ENCODE data around the gene VIPR2. TPM values are rescaled to one million over a fixed set of nuclear protein-coding genes. Genes with fewer than 3 reads are reported as not detected.

Gene VIPR2
- total RNA-seq, 4 donors from 2014 or later = 0.59 to 0.64 (median 0.60) TPM; not detected in 1

GRCh38 chr7:159151231-159151630, 6.6 kb upstream of the VIPR2 start:
- H3K4me3 ChIP-seq = no peak overlapping the region
- DNase-seq (ENCODE audit: low spot score in 2 of 2) = no peak
- H3K36me3 ChIP-seq = no peaks in the 10 kb centered on the region
- H3K9me3 ChIP-seq = no peaks in the 10 kb centered on the region
- WGBS = 93% methylated on average over 8 of the region's 8 CpGs
- H3K27ac ChIP-seq = no peak overlapping the region
- TF ChIP-seq POLR2A (IDR thresholded peaks at IDR 0.05) (no peak), EP300 (IDR thresholded peaks at IDR 0.05) (no peak), POLR2AphosphoS5 (IDR thresholded peaks at IDR 0.05) (no peak)
- TF ChIP-seq, protein P1, sequence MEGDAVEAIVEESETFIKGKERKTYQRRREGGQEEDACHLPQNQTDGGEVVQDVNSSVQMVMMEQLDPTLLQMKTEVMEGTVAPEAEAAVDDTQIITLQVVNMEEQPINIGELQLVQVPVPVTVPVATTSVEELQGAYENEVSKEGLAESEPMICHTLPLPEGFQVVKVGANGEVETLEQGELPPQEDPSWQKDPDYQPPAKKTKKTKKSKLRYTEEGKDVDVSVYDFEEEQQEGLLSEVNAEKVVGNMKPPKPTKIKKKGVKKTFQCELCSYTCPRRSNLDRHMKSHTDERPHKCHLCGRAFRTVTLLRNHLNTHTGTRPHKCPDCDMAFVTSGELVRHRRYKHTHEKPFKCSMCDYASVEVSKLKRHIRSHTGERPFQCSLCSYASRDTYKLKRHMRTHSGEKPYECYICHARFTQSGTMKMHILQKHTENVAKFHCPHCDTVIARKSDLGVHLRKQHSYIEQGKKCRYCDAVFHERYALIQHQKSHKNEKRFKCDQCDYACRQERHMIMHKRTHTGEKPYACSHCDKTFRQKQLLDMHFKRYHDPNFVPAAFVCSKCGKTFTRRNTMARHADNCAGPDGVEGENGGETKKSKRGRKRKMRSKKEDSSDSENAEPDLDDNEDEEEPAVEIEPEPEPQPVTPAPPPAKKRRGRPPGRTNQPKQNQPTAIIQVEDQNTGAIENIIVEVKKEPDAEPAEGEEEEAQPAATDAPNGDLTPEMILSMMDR (IDR thresholded peaks at IDR 0.05) = no peak
- no peaks in the 10 kb centered on the region for H3K4me1 ChIP-seq
- H3K27me3 ChIP-seq = peaks cover 13% of the 10 kb centered on the region

GRCh38 chr7:159149488-159149887, 4.8 kb upstream of the VIPR2 start:
- no peaks in the 10 kb centered on the region for H3K9me3 ChIP-seq
- no peaks in the 10 kb centered on the region for H3K36me3 ChIP-seq
- H3K4me3 ChIP-seq = no peak overlapping the region
- peaks cover 11% of the 10 kb centered on the region for H3K4me1 ChIP-seq
- no peak overlapping the region for H3K27ac ChIP-seq
- peaks cover 26% of the 10 kb centered on the region for H3K27me3 ChIP-seq
- no peak for DNase-seq (ENCODE audit: low spot score in 2 of 2)
- TF ChIP-seq POLR2AphosphoS5 (IDR thresholded peaks at IDR 0.05) (no peak), EP300 (IDR thresholded peaks at IDR 0.05) (no peak)
- 89% methylated on average over 6 of the region's 8 CpGs for WGBS

DNA sequence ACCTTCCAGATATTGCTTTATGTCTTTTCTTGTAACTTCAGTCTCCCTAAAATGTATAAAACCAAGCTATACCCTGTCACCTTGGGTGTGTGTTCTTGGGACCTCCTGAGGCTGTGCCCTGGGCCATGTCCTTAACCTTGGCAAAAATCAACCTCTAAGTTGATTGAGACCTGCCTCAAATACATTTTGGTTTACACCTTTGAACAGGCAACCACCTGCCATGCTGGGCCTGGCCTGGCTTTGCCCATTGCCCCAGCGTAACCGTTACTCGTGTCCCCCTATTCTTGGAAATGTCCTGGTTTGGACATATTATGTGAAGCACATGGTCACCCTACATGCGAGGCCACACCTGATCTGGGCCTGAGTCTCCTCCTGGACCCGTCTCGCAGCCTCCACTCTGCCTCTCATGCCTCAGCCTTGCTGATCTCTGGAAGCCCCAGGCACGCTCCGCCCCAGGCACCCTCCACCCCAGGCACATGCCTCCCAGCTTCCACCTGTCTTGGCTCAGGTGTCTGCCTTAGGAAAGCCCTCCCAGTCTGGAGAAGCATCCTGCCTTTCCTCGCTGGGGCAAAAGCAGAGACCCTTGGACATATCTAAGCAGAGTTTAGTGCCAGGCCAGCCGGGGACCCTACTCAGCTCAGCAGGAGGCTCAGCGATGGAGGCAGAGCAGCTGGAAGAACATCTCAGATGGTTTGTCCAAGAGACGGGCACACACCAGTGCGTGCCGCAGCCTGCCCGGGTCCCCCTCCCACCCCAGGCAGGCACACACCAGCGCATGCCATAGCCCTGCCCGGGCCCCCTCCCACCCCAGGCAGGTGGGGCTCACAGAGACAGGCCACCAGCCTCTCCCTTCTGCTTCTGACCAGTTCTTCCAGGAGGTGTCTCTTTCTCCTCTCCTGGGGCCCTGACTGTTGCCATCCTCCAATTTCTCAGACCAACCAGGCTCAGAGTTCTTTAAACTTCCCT, 4.0 kb upstream of the VIPR2 start:
- TF ChIP-seq, protein P1 (IDR thresholded peaks at IDR 0.05) = no peak
- TF ChIP-seq EP300 (IDR thresholded peaks at IDR 0.05) = no peak
- no peak for TF ChIP-seq POLR2A (IDR thresholded peaks at IDR 0.05)
- TF ChIP-seq POLR2AphosphoS5 (IDR thresholded peaks at IDR 0.05) = no peak
- Histone ChIP-seq H3K27me3 (peaks cover 33% of the 10 kb centered on the region), H3K36me3 (no peaks in the 10 kb centered on the region), H3K9me3 (no peaks in the 10 kb centered on the region), H3K4me3 (no peak overlapping the region), H3K4me1 (peaks cover 19% of the 10 kb centered on the region), H3K27ac (no peak overlapping the region)
- WGBS = 87% methylated on average over 16 of the region's 17 CpGs
- DNase-seq (ENCODE audit: low spot score in 2 of 2) = no peak

DNA sequence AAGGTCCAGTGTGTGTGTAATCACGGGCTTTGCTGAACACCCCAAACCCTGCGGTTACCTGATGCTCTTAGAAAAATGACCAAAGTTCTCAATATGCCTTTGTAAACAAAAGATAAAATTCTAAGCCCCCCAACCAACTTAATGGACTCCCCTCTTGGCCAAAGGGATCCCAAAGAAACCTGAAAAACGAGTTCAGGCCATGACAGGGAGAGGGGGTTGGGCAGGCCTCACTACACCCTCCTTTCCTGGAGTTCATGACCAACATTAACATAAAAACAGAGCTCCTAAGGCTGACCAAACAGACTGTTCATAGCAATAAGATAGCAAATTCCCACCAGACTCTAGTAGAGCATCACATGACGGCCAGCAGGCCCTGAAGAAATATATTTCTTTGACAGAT, 3.0 kb upstream of the VIPR2 start:
- Histone ChIP-seq H3K27ac (no peak overlapping the region), H3K36me3 (no peaks in the 10 kb centered on the region), H3K4me1 (peaks cover 22% of the 10 kb centered on the region), H3K27me3 (peaks cover 44% of the 10 kb centered on the region), H3K4me3 (no peak overlapping the region), H3K9me3 (no peaks in the 10 kb centered on the region)
- WGBS = 69% methylated on average over 4 of the region's 4 CpGs
- no peak for TF ChIP-seq EP300 (IDR thresholded peaks at IDR 0.05)
- TF ChIP-seq, protein P1 (IDR thresholded peaks at IDR 0.05) = no peak
- no peak for TF ChIP-seq POLR2AphosphoS5 (IDR thresholded peaks at IDR 0.05)
- TF ChIP-seq POLR2A (IDR thresholded peaks at IDR 0.05) = no peak
- no peak for DNase-seq (ENCODE audit: low spot score in 2 of 2)

GRCh38 chr7:159147246-159147645, 2.6 kb upstream of the VIPR2 start:
- Histone ChIP-seq H3K4me3 (no peak overlapping the region), H3K9me3 (no peaks in the 10 kb centered on the region), H3K4me1 (peaks cover 22% of the 10 kb centered on the region), H3K27me3 (peaks cover 44% of the 10 kb centered on the region), H3K36me3 (no peaks in the 10 kb centered on the region), H3K27ac (no peak overlapping the region)
- TF ChIP-seq, protein P1 (IDR thresholded peaks at IDR 0.05) = no peak
- TF ChIP-seq POLR2AphosphoS5 (IDR thresholded peaks at IDR 0.05) (no peak), EP300 (IDR thresholded peaks at IDR 0.05) (no peak), POLR2A (IDR thresholded peaks at IDR 0.05) (no peak)
- WGBS = 89% methylated on average over 13 of the region's 13 CpGs
- no peak for DNase-seq (ENCODE audit: low spot score in 2 of 2)

Measured in suprapubic skin (tissue), 4 donors.